NCI-H446 treated with DMSO at 0.1 percent for 48 hours (cell line): Measurements from ENCODE around the gene XXYLT1.

Source experiments
- DNase-seq: peaks from one replicate; lab custom pipeline; 2025; lab: John Stamatoyannopoulos, UW

XXYLT1 gene

GRCh38 chr3:195025884-195026200 lies 245.1 kb downstream of the XXYLT1 start:
- no peak for DNase-seq

- DNase-seq: no peak
These were observed 245.7 kb downstream of the XXYLT1 start for GRCh38 chr3:195025056-195025883.

- DNase-seq: no peak
These were observed 247.0 kb downstream of the XXYLT1 start for GRCh38 chr3:195023989-195024388.

GRCh38 chr3:195023576-195023975 lies 247.4 kb downstream of the XXYLT1 start:
- no peak for DNase-seq

GRCh38 chr3:195021692-195022091 lies 249.3 kb downstream of the XXYLT1 start:
- DNase-seq: no peak

- DNase-seq: no peak
These were observed 250.0 kb downstream of the XXYLT1 start for GRCh38 chr3:195020921-195021320.

- DNase-seq: no peak
These were observed 250.8 kb downstream of the XXYLT1 start for GRCh38 chr3:195020185-195020584.

- DNase-seq: no peak
These were observed 251.6 kb downstream of the XXYLT1 start for GRCh38 chr3:195019335-195019734.
